Panc1 (cell line): ENCODE measurements around the gene ZNF20. TPM values are rescaled to one million over a fixed set of nuclear protein-coding genes. Genes with fewer than 3 reads are reported as not detected.

Source experiments
- ATAC-seq: fragments of 200-7000 bp; cut with Tn5 transposase; 2 replicates; pipeline ENCODE4 v1.9.1; 2020; ENCODE audit warnings: mild to moderate bottlenecking, moderate library complexity
- BruUV-seq: library from RNA; stranded (reverse); fragments of 400-500 nt; replicated peaks from 2 replicates; lab custom pipeline; 2021; lab: Mats Ljungman, UMichigan
- CTCF ChIA-PET: fragments of 300-600 bp; sonication (Branson Sonifier 250); formaldehyde crosslinking; loops from one replicate; lab custom pipeline; 2022; ENCODE audit warnings: antibody characterized with exemption; lab: Charles Lee
- POLR2A ChIA-PET: fragments of 300-600 bp; sonication (Branson Sonifier 250); formaldehyde crosslinking; loops from one replicate; lab custom pipeline; 2022; ENCODE audit warnings: antibody characterized with exemption; lab: Charles Lee
- DNase-seq: peaks from one replicate; pipeline ENCODE4 v3.0.0-alpha.2; 2010; ENCODE audit warnings: low read depth, low spot score
- H3K27ac ChIP-seq: 2 replicates; pipeline ENCODE4 v1.5.1; 2011; ENCODE audit warnings: mild to moderate bottlenecking, low read length, inconsistent platforms
- H3K27me3 ChIP-seq: fragments of 200-500 bp; sonication (Bioruptor generic); 2 replicates; pipeline ENCODE4 v1.6.0; 2014; ENCODE audit warnings: low read length, inconsistent platforms; ENCODE audit not compliant: control insufficient read depth, insufficient read depth
- H3K36me3 ChIP-seq: fragments of 200-500 bp; sonication (Bioruptor generic); 2 replicates; pipeline ENCODE4 v1.5.1; 2014; ENCODE audit warnings: inconsistent platforms, mild to moderate bottlenecking, low read length, moderate library complexity; ENCODE audit not compliant: control insufficient read depth, insufficient read depth
- H3K4me1 ChIP-seq: 2 replicates; pipeline ENCODE4 v1.5.1; 2011; ENCODE audit warnings: inconsistent platforms, mild to moderate bottlenecking, low read length, moderate library complexity; ENCODE audit not compliant: control insufficient read depth, insufficient read depth
- H3K4me3 ChIP-seq, 2 experiments: 2 replicates each; pipeline ENCODE4 v1.5.1; 2011 to 2012; ENCODE audit warnings: low read depth in 2 of 2, low read length in 2 of 2, mild to moderate bottlenecking in 2 of 2, inconsistent platforms in 1 of 2, moderate library complexity in 1 of 2
- H3K9me3 ChIP-seq: fragments of 200-500 bp; sonication (Bioruptor generic); 2 replicates; pipeline ENCODE4 v1.5.1; 2014; ENCODE audit warnings: low read depth, mild to moderate bottlenecking, inconsistent platforms, low read length, moderate library complexity; ENCODE audit not compliant: control insufficient read depth, insufficient read depth
- POLR2AphosphoS5 ChIP-seq: IDR thresholded peaks from 2 replicates; pipeline ENCODE4 v1.6.1; 2012; ENCODE audit warnings: mild to moderate bottlenecking, low read depth, low read length, moderate library complexity
- SIN3A ChIP-seq: IDR thresholded peaks from 2 replicates; pipeline ENCODE4 v1.6.1; 2012; ENCODE audit warnings: low read depth, mild to moderate bottlenecking, low read length, moderate library complexity, borderline replicate concordance; ENCODE audit not compliant: insufficient read depth
- TCF7L2 ChIP-seq: IDR thresholded peaks from 2 replicates; pipeline ENCODE4 v1.6.1; 2011; ENCODE audit warnings: mild to moderate bottlenecking, low read depth, low read length, inconsistent platforms
- in situ Hi-C: cut with HindIII; loops from 2 replicates; pipeline ENCODE4 v1.10.0; 2016; ENCODE audit warnings: low sequenced_read_pairs, low pct_unique_long_range_greater_than_20kb
- intact Hi-C: fragments of 100-400 bp; cut with micrococcal nuclease; formaldehyde crosslinking; loops from one replicate; pipeline ENCODE4 v1.10.0; 2022; ENCODE audit not compliant: unreplicated experiment
- total RNA-seq: library from RNA; stranded (reverse); gene quantifications from one replicate; pipeline ENCODE4 v1.2.1, GENCODE V29; 2021; ENCODE audit not compliant: unreplicated experiment
- TF ChIP-seq, protein P1 (sequence below), 2 experiments: IDR thresholded peaks; 2 replicates each; pipeline ENCODE4 v1.6.1; 2011 to 2012; ENCODE audit warnings: low read depth in 2 of 2, control low read depth in 1 of 2, low read length in 1 of 2, mild to moderate bottlenecking in 1 of 2, moderate library complexity in 1 of 2; ENCODE audit not compliant: insufficient read depth in 1 of 2
- TF ChIP-seq, protein P2 (sequence below): fragments of 450-650 bp; IDR thresholded peaks from 2 replicates; pipeline ENCODE4 v1.5.1; 2017; ENCODE audit warnings: mild to moderate bottlenecking

Gene ZNF20
- total RNA-seq, 1 experiment from 2014 or later, result 4.9 TPM

DNA sequence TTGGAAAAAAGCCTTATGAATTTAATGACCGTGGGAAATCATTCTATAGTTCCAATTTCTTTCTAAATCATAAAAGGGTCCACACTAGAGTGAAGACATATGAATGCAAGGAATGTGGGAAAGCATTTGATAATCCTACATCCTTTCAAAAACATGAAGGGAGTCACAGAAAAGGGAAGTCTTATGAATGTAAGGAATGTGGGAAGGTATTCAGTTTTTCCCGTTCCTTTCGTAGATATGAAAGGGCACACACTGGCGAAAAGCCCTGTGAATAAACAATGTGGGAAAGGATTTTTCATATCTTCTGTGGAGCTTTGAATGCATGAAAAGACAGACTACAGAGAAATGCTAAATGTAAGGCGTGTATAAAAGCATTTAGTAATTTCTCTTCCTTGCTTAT, 27.0 kb downstream of the ZNF20 start:
- in situ Hi-C loops, result no loop called here
- Histone ChIP-seq H3K27ac (no peak overlapping the region), H3K4me1 (no peaks in the 10 kb centered on the region), H3K9me3 (peaks cover 44% of the 10 kb centered on the region), H3K4me3 (no peak overlapping the region), H3K27me3 (no peaks in the 10 kb centered on the region), H3K36me3 (0 out of 2 replicates have a peak, but pooled peaks cover 3% of the 10 kb centered on the region)
- POLR2A ChIA-PET, result no interaction called here
- BruUV-seq, result TSS peak; percentile 48
- CTCF ChIA-PET, result no interaction called here
- TF ChIP-seq SIN3A (no peak), POLR2AphosphoS5 (no peak), TCF7L2 (no peak)
- TF ChIP-seq, protein P1, sequence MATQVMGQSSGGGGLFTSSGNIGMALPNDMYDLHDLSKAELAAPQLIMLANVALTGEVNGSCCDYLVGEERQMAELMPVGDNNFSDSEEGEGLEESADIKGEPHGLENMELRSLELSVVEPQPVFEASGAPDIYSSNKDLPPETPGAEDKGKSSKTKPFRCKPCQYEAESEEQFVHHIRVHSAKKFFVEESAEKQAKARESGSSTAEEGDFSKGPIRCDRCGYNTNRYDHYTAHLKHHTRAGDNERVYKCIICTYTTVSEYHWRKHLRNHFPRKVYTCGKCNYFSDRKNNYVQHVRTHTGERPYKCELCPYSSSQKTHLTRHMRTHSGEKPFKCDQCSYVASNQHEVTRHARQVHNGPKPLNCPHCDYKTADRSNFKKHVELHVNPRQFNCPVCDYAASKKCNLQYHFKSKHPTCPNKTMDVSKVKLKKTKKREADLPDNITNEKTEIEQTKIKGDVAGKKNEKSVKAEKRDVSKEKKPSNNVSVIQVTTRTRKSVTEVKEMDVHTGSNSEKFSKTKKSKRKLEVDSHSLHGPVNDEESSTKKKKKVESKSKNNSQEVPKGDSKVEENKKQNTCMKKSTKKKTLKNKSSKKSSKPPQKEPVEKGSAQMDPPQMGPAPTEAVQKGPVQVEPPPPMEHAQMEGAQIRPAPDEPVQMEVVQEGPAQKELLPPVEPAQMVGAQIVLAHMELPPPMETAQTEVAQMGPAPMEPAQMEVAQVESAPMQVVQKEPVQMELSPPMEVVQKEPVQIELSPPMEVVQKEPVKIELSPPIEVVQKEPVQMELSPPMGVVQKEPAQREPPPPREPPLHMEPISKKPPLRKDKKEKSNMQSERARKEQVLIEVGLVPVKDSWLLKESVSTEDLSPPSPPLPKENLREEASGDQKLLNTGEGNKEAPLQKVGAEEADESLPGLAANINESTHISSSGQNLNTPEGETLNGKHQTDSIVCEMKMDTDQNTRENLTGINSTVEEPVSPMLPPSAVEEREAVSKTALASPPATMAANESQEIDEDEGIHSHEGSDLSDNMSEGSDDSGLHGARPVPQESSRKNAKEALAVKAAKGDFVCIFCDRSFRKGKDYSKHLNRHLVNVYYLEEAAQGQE (IDR thresholded peaks at IDR 0.05; ENCODE audit: insufficient read depth in 1 of 2, low read depth in 2 of 2, low read length in 1 of 2), result no peak
- TF ChIP-seq, protein P2, sequence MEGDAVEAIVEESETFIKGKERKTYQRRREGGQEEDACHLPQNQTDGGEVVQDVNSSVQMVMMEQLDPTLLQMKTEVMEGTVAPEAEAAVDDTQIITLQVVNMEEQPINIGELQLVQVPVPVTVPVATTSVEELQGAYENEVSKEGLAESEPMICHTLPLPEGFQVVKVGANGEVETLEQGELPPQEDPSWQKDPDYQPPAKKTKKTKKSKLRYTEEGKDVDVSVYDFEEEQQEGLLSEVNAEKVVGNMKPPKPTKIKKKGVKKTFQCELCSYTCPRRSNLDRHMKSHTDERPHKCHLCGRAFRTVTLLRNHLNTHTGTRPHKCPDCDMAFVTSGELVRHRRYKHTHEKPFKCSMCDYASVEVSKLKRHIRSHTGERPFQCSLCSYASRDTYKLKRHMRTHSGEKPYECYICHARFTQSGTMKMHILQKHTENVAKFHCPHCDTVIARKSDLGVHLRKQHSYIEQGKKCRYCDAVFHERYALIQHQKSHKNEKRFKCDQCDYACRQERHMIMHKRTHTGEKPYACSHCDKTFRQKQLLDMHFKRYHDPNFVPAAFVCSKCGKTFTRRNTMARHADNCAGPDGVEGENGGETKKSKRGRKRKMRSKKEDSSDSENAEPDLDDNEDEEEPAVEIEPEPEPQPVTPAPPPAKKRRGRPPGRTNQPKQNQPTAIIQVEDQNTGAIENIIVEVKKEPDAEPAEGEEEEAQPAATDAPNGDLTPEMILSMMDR, result no peak
- ATAC-seq, result no peak
- DNase-seq, result no peak
- intact Hi-C loops, result no loop called here

DNA sequence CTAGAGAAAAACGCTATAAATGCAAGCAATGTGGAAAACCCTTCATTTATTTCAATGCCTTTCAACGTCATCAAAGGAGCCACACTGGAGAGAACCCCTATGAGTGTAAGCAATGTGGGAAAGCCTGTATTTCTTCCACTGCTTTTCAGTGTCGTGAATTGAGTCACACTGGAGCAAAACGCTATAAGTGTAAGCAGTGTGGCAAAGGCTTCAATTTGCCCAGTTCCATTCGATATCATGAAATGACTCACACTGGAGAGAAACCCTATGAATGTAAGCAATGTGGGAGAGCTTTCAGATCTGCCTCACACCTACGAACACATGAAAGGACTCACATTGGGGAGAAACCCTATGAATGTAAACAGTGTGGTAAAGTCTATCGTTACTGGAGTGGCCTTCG, 27.4 kb downstream of the ZNF20 start:
- Histone ChIP-seq H3K9me3 (peaks cover 44% of the 10 kb centered on the region), H3K4me1 (no peaks in the 10 kb centered on the region), H3K36me3 (0 out of 2 replicates have a peak, but pooled peaks cover 3% of the 10 kb centered on the region), H3K27ac (no peak overlapping the region), H3K27me3 (no peaks in the 10 kb centered on the region), H3K4me3 (no peak overlapping the region)
- intact Hi-C loops (no loop called here), in situ Hi-C loops (no loop called here)
- POLR2A ChIA-PET, result no interaction called here
- BruUV-seq, result no TSS peak
- no peak for DNase-seq
- no peak for ATAC-seq
- CTCF ChIA-PET, result no interaction called here
- TF ChIP-seq, protein P1 (IDR thresholded peaks at IDR 0.05; ENCODE audit: insufficient read depth in 1 of 2, low read depth in 2 of 2, low read length in 1 of 2), result no peak
